Measurements from ENCODE around the gene OGFR.

The OGFR gene

GRCh38 chr20:62760471-62760855 is 44.2 kb upstream of the OGFR start:
- no peak for DNase-seq
- no peaks in the 10 kb centered on the region for H3K27me3 ChIP-seq (ENCODE audit: insufficient read depth, low read depth, severe bottlenecking)
- peak overlapping the region; percentile 50 for H3K27ac ChIP-seq
- TF ChIP-seq CTCF (IDR thresholded peaks at IDR 0.05; ENCODE audit: low read depth, low read length): no peak
- no peak overlapping the region for H3K4me3 ChIP-seq (ENCODE audit: low read depth, low read length)
- no peaks in the 10 kb centered on the region for H3K9me3 ChIP-seq (ENCODE audit: severe bottlenecking)
- H3K36me3 ChIP-seq: no peaks in the 10 kb centered on the region

GRCh38 chr20:62760856-62761758 is 43.5 kb upstream of the OGFR start:
- H3K4me3 ChIP-seq (ENCODE audit: low read depth, low read length): no peak overlapping the region
- H3K27ac ChIP-seq: peak overlapping the region; percentile 50
- H3K27me3 ChIP-seq (ENCODE audit: insufficient read depth, low read depth, severe bottlenecking): no peaks in the 10 kb centered on the region
- no peaks in the 10 kb centered on the region for H3K9me3 ChIP-seq (ENCODE audit: severe bottlenecking)
- no peaks in the 10 kb centered on the region for H3K36me3 ChIP-seq
- TF ChIP-seq CTCF (IDR thresholded peaks at IDR 0.05; ENCODE audit: low read depth, low read length): no peak
- DNase-seq: peak; percentile 66

- H3K27ac ChIP-seq: peak overlapping the region; percentile 50
- H3K9me3 ChIP-seq (ENCODE audit: severe bottlenecking): no peaks in the 10 kb centered on the region
- H3K27me3 ChIP-seq (ENCODE audit: insufficient read depth, low read depth, severe bottlenecking): no peaks in the 10 kb centered on the region
- H3K36me3 ChIP-seq: no peaks in the 10 kb centered on the region
- no peak for TF ChIP-seq CTCF (IDR thresholded peaks at IDR 0.05; ENCODE audit: low read depth, low read length)
- no peak overlapping the region for H3K4me3 ChIP-seq (ENCODE audit: low read depth, low read length)
- no peak for DNase-seq
Observed at GRCh38 chr20:62761759-62762131, 42.9 kb upstream of the OGFR start.

GRCh38 chr20:62762376-62762775 is 42.3 kb upstream of the OGFR start:
- H3K27me3 ChIP-seq (ENCODE audit: insufficient read depth, low read depth, severe bottlenecking): no peaks in the 10 kb centered on the region
- no peak overlapping the region for H3K4me3 ChIP-seq (ENCODE audit: low read depth, low read length)
- no peak for TF ChIP-seq CTCF (IDR thresholded peaks at IDR 0.05; ENCODE audit: low read depth, low read length)
- no peak for DNase-seq
- H3K36me3 ChIP-seq: no peaks in the 10 kb centered on the region
- no peaks in the 10 kb centered on the region for H3K9me3 ChIP-seq (ENCODE audit: severe bottlenecking)
- no peak overlapping the region for H3K27ac ChIP-seq

- no peak overlapping the region for H3K27ac ChIP-seq
- no peaks in the 10 kb centered on the region for H3K36me3 ChIP-seq
- DNase-seq: no peak
- TF ChIP-seq CTCF (IDR thresholded peaks at IDR 0.05; ENCODE audit: low read depth, low read length): no peak
- no peak overlapping the region for H3K4me3 ChIP-seq (ENCODE audit: low read depth, low read length)
- H3K9me3 ChIP-seq (ENCODE audit: severe bottlenecking): no peaks in the 10 kb centered on the region
- H3K27me3 ChIP-seq (ENCODE audit: insufficient read depth, low read depth, severe bottlenecking): no peaks in the 10 kb centered on the region
Observed at GRCh38 chr20:62762801-62763368, 41.8 kb upstream of the OGFR start.
